Measurements from ENCODE around the gene HSBP1L1. TPM values are rescaled to one million over a fixed set of nuclear protein-coding genes. Genes with fewer than 3 reads are reported as not detected.

Gene HSBP1L1
- total RNA-seq, 1 experiment from 2014 or later, result not detected

GRCh38 chr18:79958981-79959380 lies 5.5 kb upstream of the HSBP1L1 start:
- Histone ChIP-seq H3K18ac (ENCODE audit: insufficient read length, low read depth, low read length) (no peak overlapping the region), H4K8ac (replicated peaks; ENCODE audit: insufficient read length, low read depth, low read length) (no peak overlapping the region), H2AFZ (ENCODE audit: low read length) (no peak overlapping the region), H3K27ac (ENCODE audit: insufficient read length, low read depth, low read length) (no peak overlapping the region), H3K4me2 (ENCODE audit: insufficient read depth, insufficient read length, low read length) (no peak overlapping the region), H3K56ac (ENCODE audit: insufficient read length, low read depth, low read length) (no peak overlapping the region), H3K9ac (ENCODE audit: extremely low read depth, insufficient read length, low read length) (no peak overlapping the region), H3T11ph (ENCODE audit: low read length) (no peak overlapping the region), H3K79me1 (ENCODE audit: insufficient read depth, low read depth, low read length, poor library complexity, severe bottlenecking) (no peaks in the 10 kb centered on the region), H2BK5ac (ENCODE audit: insufficient read length, low read length) (no peak overlapping the region), H3K9me3 (ENCODE audit: control insufficient read depth, low read depth, low read length) (no peaks in the 10 kb centered on the region), H3K23me2 (ENCODE audit: insufficient read length, low read depth, low read length, poor library complexity, severe bottlenecking) (no peaks in the 10 kb centered on the region), H4K91ac (ENCODE audit: insufficient read length, low read depth, low read length) (no peak overlapping the region), H4K5ac (ENCODE audit: insufficient read length, low read depth, low read length) (no peak overlapping the region), H3K4ac (ENCODE audit: low read depth, low read length) (no peak overlapping the region), H2BK120ac (ENCODE audit: low read depth, low read length, poor library complexity, severe bottlenecking) (no peak overlapping the region), H2AK5ac (ENCODE audit: insufficient read length, low read length) (no peak overlapping the region), H2BK12ac (ENCODE audit: insufficient read length, low read depth, low read length) (no peak overlapping the region), H2BK15ac (ENCODE audit: low read depth, low read length) (no peak overlapping the region), H3K23ac (ENCODE audit: insufficient read length, low read depth, low read length) (no peak overlapping the region), H4K20me1 (ENCODE audit: control insufficient read depth, insufficient read depth, insufficient read length) (peaks cover 3% of the 10 kb centered on the region), H3K14ac (ENCODE audit: insufficient read depth, low read length) (no peak overlapping the region), H3K27me3 (ENCODE audit: insufficient read depth, low read length) (peaks cover 38% of the 10 kb centered on the region), H2BK20ac (ENCODE audit: low read depth, low read length, poor library complexity, severe bottlenecking) (no peak overlapping the region), H3K4me1 (ENCODE audit: insufficient read depth, low read length) (peaks cover 4% of the 10 kb centered on the region; the same call in 1 of the 2 replicates), H3K79me2 (ENCODE audit: insufficient read depth, low read length) (no peaks in the 10 kb centered on the region)
- no peak for TF ChIP-seq CTCF (conservative IDR thresholded peaks at IDR 0.05)
- H3K4me3 Mint-ChIP-seq, result no peak overlapping the region
- H3K27me3 Mint-ChIP-seq (ENCODE audit: low read depth), result peaks cover 100% of the 10 kb centered on the region
- no peaks in the 10 kb centered on the region for H3K36me3 Mint-ChIP-seq (ENCODE audit: insufficient read depth in 1 of 3, low read depth in 3 of 3)
- no CpG with 5 or more reads among the region's 2 CpGs for WGBS (ENCODE audit: extremely low coverage, insufficient read length, low lambda C conversion rate)
- H3K9me3 Mint-ChIP-seq, result no peaks in the 10 kb centered on the region; a peak in 2 of 5 replicates
- H3K4me1 Mint-ChIP-seq, result peaks cover 43 to 46% of the 10 kb centered on the region in 2 experiments
- DNase-seq, result no peak
- no peak overlapping the region for H3K27ac Mint-ChIP-seq
